WTC11 (cell line): ENCODE data around the gene SOX4. TPM values are rescaled to one million over a fixed set of nuclear protein-coding genes. Genes with fewer than 3 reads are reported as not detected.

ENCODE experiments used
- ATAC-seq: fragments of 200-7000 bp; cut with Tn5 transposase; 2 replicates; pipeline ENCODE4 v1.10.0; 2021; ENCODE audit warnings: mild to moderate bottlenecking, moderate library complexity
- CTCF ChIA-PET: fragments of 300-600 bp; sonication (Branson Sonifier 250); formaldehyde crosslinking; loops from one replicate; lab custom pipeline; 2021; ENCODE audit warnings: antibody characterized with exemption; lab: Charles Lee
- POLR2A ChIA-PET: fragments of 350-600 bp; sonication (Branson Sonifier 250); formaldehyde crosslinking; loops from one replicate; lab custom pipeline; 2021; ENCODE audit warnings: antibody characterized with exemption; lab: Charles Lee
- DNase-seq: peaks from one replicate; pipeline ENCODE4 v3.0.0; 2021; ENCODE audit warnings: low spot score
- H3K27ac Mint-ChIP-seq: 2 replicates; pipeline ENCODE4 v1.8.0; 2021; ENCODE audit warnings: mixed read lengths
- H3K27me3 Mint-ChIP-seq: 2 replicates; pipeline ENCODE4 v1.8.0; 2021; ENCODE audit warnings: low read depth, mild to moderate bottlenecking, moderate library complexity, mixed read lengths
- H3K36me3 Mint-ChIP-seq: 2 replicates; pipeline ENCODE4 v1.8.0; 2021; ENCODE audit warnings: mixed read lengths
- H3K4me1 Mint-ChIP-seq: 2 replicates; pipeline ENCODE4 v1.8.0; 2022; ENCODE audit warnings: mixed read lengths
- H3K4me3 Mint-ChIP-seq: 2 replicates; pipeline ENCODE4 v1.8.0; 2021; ENCODE audit warnings: mild to moderate bottlenecking, moderate library complexity, mixed read lengths
- H3K9me3 Mint-ChIP-seq: 2 replicates; pipeline ENCODE4 v1.8.0; 2021; ENCODE audit warnings: mixed read lengths
- CBFB ChIP-seq: sonication (generic); formaldehyde crosslinking; IDR thresholded peaks from 2 replicates; pipeline ENCODE4 v1.8.1; 2022; ENCODE audit warnings: mild to moderate bottlenecking, low read depth, missing genetic modification reagents
- EMX1 ChIP-seq: fragments of 250-450 bp; sonication (Bioruptor Pico); IDR thresholded peaks from 2 replicates; pipeline ENCODE4 v1.8.0; 2021; ENCODE audit warnings: mild to moderate bottlenecking
- FOXP1 ChIP-seq: sonication (generic); formaldehyde crosslinking; IDR thresholded peaks from 2 replicates; pipeline ENCODE4 v1.8.0; 2022; ENCODE audit warnings: missing genetic modification reagents, mild to moderate bottlenecking, moderate library complexity, borderline replicate concordance
- KAT7 ChIP-seq: sonication (generic); formaldehyde crosslinking; IDR thresholded peaks from 2 replicates; pipeline ENCODE4 v1.8.1; 2023; ENCODE audit warnings: missing genetic modification reagents, mild to moderate bottlenecking, borderline replicate concordance
- NFE2L1 ChIP-seq: sonication (generic); formaldehyde crosslinking; IDR thresholded peaks from 2 replicates; pipeline ENCODE4 v1.8.1; 2023; ENCODE audit warnings: missing genetic modification reagents
- NFYB ChIP-seq: sonication (generic); formaldehyde crosslinking; conservative IDR thresholded peaks from 2 replicates; pipeline ENCODE4 v1.8.0; 2022; ENCODE audit warnings: low read depth, missing genetic modification reagents
- NR1H2 ChIP-seq: sonication (generic); formaldehyde crosslinking; IDR thresholded peaks from 2 replicates; pipeline ENCODE4 v1.9.0; 2021; ENCODE audit warnings: mild to moderate bottlenecking, moderate library complexity, missing genetic modification reagents
- SP1 ChIP-seq: sonication (generic); formaldehyde crosslinking; conservative IDR thresholded peaks from 2 replicates; pipeline ENCODE4 v1.8.1; 2022; ENCODE audit warnings: missing genetic modification reagents
- total RNA-seq: library from RNA; stranded (reverse); gene quantifications from 3 replicates; pipeline ENCODE4 v1.2.3, GENCODE V29; 2021
- TF ChIP-seq, protein P1 (sequence below): sonication (generic); formaldehyde crosslinking; IDR thresholded peaks from 2 replicates; pipeline ENCODE4 v1.8.1; 2022; ENCODE audit warnings: missing genetic modification reagents, borderline replicate concordance
- TF ChIP-seq, protein P2 (sequence below): sonication (generic); formaldehyde crosslinking; IDR thresholded peaks from 2 replicates; pipeline ENCODE4 v1.8.0; 2023; ENCODE audit warnings: missing genetic modification reagents
- TF ChIP-seq, protein P3 (sequence below): sonication (generic); formaldehyde crosslinking; IDR thresholded peaks from 2 replicates; pipeline ENCODE4 v1.8.0; 2022; ENCODE audit warnings: mild to moderate bottlenecking, missing genetic modification reagents
- TF ChIP-seq, protein P4 (sequence below): sonication (generic); formaldehyde crosslinking; IDR thresholded peaks from 2 replicates; pipeline ENCODE4 v1.8.0; 2022; ENCODE audit warnings: mild to moderate bottlenecking, missing genetic modification reagents
- TF ChIP-seq, protein P5 (sequence below): fragments of 250-450 bp; sonication (Bioruptor Pico); IDR thresholded peaks from 2 replicates; pipeline ENCODE4 v1.9.0; 2021; ENCODE audit warnings: mild to moderate bottlenecking, borderline replicate concordance
- TF ChIP-seq, protein P6 (sequence below): sonication (generic); formaldehyde crosslinking; IDR thresholded peaks from 2 replicates; pipeline ENCODE4 v1.8.1; 2023; ENCODE audit warnings: mild to moderate bottlenecking, missing genetic modification reagents
- TF ChIP-seq, protein P7 (sequence below): sonication (generic); formaldehyde crosslinking; IDR thresholded peaks from 2 replicates; pipeline ENCODE4 v1.8.0; 2022; ENCODE audit warnings: mild to moderate bottlenecking, missing genetic modification reagents

SOX4 gene
- total RNA-seq, 1 experiment from 2014 or later: 182 TPM

DNA sequence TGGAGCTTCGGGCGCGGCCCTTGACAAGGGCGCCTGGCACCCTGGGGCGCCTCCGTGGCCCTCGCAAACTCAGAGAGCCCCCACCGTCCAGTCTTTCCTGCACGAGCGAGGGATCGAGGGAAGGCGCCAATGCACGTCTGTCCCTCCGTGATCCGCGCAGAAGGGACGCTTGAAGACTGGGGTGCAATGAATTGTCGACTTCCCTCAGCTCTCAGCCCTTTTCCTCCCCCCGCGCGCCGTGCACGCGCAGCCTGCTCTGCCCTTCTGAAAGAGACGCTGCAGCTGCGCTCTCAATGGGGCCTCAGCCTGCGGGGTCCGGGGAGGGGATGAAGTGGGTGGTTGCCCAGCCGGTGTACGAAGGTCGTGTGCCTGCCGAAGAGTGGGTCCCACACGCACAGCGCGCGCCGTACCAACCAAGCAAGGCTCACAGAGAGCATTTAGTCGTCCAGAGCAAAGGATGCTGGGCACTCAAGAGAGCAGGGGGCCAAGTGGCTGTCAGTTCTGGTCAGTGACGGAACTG lies 5.5 kb upstream of the SOX4 start (continued):
- TF ChIP-seq, protein P1, sequence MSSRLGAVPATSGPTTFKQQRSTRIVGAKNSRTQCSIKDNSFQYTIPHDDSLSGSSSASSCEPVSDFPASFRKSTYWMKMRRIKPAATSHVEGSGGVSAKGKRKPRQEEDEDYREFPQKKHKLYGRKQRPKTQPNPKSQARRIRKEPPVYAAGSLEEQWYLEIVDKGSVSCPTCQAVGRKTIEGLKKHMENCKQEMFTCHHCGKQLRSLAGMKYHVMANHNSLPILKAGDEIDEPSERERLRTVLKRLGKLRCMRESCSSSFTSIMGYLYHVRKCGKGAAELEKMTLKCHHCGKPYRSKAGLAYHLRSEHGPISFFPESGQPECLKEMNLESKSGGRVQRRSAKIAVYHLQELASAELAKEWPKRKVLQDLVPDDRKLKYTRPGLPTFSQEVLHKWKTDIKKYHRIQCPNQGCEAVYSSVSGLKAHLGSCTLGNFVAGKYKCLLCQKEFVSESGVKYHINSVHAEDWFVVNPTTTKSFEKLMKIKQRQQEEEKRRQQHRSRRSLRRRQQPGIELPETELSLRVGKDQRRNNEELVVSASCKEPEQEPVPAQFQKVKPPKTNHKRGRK (CRISPR knock-in tag): no peak
- TF ChIP-seq CBFB (CRISPR knock-in tag): no peak

DNA sequence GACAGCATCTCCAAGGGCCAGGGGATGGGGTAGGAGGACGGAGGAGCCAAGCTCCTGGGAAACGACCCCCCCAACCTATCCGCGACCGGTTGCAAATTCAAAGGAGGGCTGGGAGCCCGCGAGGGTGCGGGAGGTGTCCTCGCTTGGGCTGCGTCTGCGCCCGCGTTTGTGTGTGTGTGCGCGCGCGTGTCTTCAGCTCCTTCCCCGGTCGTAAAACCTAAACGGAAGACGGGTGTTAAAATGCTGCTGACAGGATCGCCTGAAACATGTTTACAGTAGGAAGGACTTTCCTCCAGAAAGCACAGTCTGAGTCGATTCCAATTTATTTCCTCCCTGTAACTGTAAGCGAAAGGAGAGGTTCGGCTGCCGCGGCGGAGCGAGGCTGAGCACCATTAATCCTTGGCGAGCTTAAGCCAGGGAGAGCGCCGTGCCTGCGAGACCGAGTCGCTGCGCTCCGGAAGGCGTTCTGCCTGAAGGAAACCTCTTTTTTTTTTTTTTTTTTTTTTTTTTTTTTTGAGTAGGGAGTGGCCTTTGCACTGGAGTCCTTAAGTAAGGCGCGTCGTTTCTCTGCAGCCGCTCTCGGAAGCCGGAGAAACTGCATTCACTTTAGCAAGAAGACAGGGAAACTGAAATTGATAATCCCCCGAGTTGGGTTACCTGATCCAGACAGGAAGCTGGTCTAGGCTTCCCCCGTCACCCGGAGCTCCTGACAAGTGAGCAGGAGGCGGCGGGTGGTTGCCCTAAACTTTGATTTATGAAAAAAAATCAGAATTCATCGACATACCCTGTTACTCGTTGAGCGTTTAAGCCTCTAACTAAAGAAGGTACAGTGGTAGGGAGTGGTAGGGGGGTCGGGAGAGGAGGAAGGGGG lies 4.8 kb upstream of the SOX4 start:
- ATAC-seq (peak; percentile 4), DNase-seq (peak; percentile 63)
- Mint-ChIP-seq H3K27ac (peak overlapping the region; percentile 43; the same call in 1 of the 2 replicates), H3K4me1 (peaks cover 18% of the 10 kb centered on the region), H3K4me3 (peak overlapping the region; percentile 95), H3K36me3 (0 out of 2 replicates have a peak, but pooled peaks cover 2% of the 10 kb centered on the region), H3K27me3 (peaks cover 12% of the 10 kb centered on the region), H3K9me3 (peaks cover 4% of the 10 kb centered on the region; the same call in 1 of the 2 replicates)
- POLR2A ChIA-PET: interaction anchor here (0.6 to 1.9 kb wide), 17 partner anchors 8 to 1388 kb away, joined by 3 to 15 read pairs (median 5); no protein-coding TSS in a partner anchor
- CTCF ChIA-PET: interaction anchor here (0.6 to 3.5 kb wide), 63 partner anchors 8 to 1310 kb away, joined by 3 to 22 read pairs (median 4); no protein-coding TSS in a partner anchor
- TF ChIP-seq NFYB (CRISPR knock-in tag) (0 out of 2 replicates have a peak, but pooled peaks have one; percentile 16), KAT7 (0 out of 2 replicates have a peak, but pooled peaks have one; percentile 74), SP1 (CRISPR knock-in tag) (0 out of 2 replicates have a peak, but pooled peaks have one; percentile 37), FOXP1 (CRISPR knock-in tag) (peak; percentile 28; the same call in 1 of the 2 replicates), NR1H2 (CRISPR knock-in tag) (no peak), NFE2L1 (CRISPR knock-in tag) (0 out of 2 replicates have a peak, but pooled peaks have one; percentile 49), EMX1 (CRISPR knock-in tag) (no peak)
- TF ChIP-seq, protein P2, sequence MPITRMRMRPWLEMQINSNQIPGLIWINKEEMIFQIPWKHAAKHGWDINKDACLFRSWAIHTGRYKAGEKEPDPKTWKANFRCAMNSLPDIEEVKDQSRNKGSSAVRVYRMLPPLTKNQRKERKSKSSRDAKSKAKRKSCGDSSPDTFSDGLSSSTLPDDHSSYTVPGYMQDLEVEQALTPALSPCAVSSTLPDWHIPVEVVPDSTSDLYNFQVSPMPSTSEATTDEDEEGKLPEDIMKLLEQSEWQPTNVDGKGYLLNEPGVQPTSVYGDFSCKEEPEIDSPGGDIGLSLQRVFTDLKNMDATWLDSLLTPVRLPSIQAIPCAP: no peak
- TF ChIP-seq, protein P3, sequence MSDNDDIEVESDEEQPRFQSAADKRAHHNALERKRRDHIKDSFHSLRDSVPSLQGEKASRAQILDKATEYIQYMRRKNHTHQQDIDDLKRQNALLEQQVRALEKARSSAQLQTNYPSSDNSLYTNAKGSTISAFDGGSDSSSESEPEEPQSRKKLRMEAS (CRISPR knock-in tag): peak; percentile 9; the same call in 1 of the 2 replicates
- TF ChIP-seq, protein P1 (CRISPR knock-in tag): no peak
- TF ChIP-seq, protein P4, sequence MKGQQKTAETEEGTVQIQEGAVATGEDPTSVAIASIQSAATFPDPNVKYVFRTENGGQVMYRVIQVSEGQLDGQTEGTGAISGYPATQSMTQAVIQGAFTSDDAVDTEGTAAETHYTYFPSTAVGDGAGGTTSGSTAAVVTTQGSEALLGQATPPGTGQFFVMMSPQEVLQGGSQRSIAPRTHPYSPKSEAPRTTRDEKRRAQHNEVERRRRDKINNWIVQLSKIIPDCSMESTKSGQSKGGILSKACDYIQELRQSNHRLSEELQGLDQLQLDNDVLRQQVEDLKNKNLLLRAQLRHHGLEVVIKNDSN (CRISPR knock-in tag): 0 out of 2 replicates have a peak, but pooled peaks have one; percentile 22
- TF ChIP-seq, protein P5, sequence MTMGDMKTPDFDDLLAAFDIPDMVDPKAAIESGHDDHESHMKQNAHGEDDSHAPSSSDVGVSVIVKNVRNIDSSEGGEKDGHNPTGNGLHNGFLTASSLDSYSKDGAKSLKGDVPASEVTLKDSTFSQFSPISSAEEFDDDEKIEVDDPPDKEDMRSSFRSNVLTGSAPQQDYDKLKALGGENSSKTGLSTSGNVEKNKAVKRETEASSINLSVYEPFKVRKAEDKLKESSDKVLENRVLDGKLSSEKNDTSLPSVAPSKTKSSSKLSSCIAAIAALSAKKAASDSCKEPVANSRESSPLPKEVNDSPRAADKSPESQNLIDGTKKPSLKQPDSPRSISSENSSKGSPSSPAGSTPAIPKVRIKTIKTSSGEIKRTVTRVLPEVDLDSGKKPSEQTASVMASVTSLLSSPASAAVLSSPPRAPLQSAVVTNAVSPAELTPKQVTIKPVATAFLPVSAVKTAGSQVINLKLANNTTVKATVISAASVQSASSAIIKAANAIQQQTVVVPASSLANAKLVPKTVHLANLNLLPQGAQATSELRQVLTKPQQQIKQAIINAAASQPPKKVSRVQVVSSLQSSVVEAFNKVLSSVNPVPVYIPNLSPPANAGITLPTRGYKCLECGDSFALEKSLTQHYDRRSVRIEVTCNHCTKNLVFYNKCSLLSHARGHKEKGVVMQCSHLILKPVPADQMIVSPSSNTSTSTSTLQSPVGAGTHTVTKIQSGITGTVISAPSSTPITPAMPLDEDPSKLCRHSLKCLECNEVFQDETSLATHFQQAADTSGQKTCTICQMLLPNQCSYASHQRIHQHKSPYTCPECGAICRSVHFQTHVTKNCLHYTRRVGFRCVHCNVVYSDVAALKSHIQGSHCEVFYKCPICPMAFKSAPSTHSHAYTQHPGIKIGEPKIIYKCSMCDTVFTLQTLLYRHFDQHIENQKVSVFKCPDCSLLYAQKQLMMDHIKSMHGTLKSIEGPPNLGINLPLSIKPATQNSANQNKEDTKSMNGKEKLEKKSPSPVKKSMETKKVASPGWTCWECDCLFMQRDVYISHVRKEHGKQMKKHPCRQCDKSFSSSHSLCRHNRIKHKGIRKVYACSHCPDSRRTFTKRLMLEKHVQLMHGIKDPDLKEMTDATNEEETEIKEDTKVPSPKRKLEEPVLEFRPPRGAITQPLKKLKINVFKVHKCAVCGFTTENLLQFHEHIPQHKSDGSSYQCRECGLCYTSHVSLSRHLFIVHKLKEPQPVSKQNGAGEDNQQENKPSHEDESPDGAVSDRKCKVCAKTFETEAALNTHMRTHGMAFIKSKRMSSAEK: no peak
- TF ChIP-seq, protein P6, sequence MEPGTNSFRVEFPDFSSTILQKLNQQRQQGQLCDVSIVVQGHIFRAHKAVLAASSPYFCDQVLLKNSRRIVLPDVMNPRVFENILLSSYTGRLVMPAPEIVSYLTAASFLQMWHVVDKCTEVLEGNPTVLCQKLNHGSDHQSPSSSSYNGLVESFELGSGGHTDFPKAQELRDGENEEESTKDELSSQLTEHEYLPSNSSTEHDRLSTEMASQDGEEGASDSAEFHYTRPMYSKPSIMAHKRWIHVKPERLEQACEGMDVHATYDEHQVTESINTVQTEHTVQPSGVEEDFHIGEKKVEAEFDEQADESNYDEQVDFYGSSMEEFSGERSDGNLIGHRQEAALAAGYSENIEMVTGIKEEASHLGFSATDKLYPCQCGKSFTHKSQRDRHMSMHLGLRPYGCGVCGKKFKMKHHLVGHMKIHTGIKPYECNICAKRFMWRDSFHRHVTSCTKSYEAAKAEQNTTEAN (CRISPR knock-in tag): peak; percentile 82; the same call in 1 of the 2 replicates
- TF ChIP-seq, protein P7, sequence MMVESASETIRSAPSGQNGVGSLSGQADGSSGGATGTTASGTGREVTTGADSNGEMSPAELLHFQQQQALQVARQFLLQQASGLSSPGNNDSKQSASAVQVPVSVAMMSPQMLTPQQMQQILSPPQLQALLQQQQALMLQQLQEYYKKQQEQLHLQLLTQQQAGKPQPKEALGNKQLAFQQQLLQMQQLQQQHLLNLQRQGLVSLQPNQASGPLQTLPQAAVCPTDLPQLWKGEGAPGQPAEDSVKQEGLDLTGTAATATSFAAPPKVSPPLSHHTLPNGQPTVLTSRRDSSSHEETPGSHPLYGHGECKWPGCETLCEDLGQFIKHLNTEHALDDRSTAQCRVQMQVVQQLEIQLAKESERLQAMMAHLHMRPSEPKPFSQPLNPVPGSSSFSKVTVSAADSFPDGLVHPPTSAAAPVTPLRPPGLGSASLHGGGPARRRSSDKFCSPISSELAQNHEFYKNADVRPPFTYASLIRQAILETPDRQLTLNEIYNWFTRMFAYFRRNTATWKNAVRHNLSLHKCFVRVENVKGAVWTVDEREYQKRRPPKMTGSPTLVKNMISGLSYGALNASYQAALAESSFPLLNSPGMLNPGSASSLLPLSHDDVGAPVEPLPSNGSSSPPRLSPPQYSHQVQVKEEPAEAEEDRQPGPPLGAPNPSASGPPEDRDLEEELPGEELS: no peak
